K562 (cell line): ENCODE results near the gene H2BK1. TPM values are rescaled to one million over a fixed set of nuclear protein-coding genes. Genes with fewer than 3 reads are reported as not detected.
A peak's percentile ranks its signal among the peaks of the same experiment; 100 is the strongest.

ENCODE experiments used
- CSDE1 ChIP-seq, 2 experiments: fragments of 450-650 bp; IDR thresholded peaks; 2 replicates each; pipeline ENCODE4 v1.6.1; 2016; ENCODE audit warnings: mild to moderate bottlenecking in 1 of 2
- FOXA1 ChIP-seq: fragments of 450-650 bp; IDR thresholded peaks from 2 replicates; pipeline ENCODE4 v1.6.1; 2016; ENCODE audit warnings: mild to moderate bottlenecking, borderline replicate concordance
- KAT7 ChIP-seq: sonication (generic); formaldehyde crosslinking; IDR thresholded peaks from 2 replicates; pipeline ENCODE4 v1.8.0; 2022; ENCODE audit warnings: missing genetic modification reagents, mild to moderate bottlenecking, borderline replicate concordance
- KAT8 ChIP-seq: fragments of 450-650 bp; IDR thresholded peaks from 2 replicates; pipeline ENCODE4 v1.6.1; 2016; ENCODE audit warnings: low read depth, mild to moderate bottlenecking
- KLF10 ChIP-seq: fragments of 250-450 bp; sonication (Bioruptor Pico); IDR thresholded peaks from 2 replicates; pipeline ENCODE4 v1.6.1; 2021; ENCODE audit warnings: matching md5 sums
- MED1 ChIP-seq: sonication (generic); formaldehyde crosslinking; IDR thresholded peaks from 2 replicates; pipeline ENCODE4 v1.8.1; 2023; ENCODE audit warnings: missing genetic modification reagents, borderline replicate concordance
- MTF1 ChIP-seq: fragments of 250-450 bp; sonication (Bioruptor Pico); IDR thresholded peaks from 2 replicates; pipeline ENCODE4 v1.9.0; 2021; ENCODE audit warnings: moderate library complexity, mild to moderate bottlenecking, inconsistent platforms, borderline replicate concordance
- OTX1 ChIP-seq: fragments of 450-650 bp; formaldehyde crosslinking; IDR thresholded peaks from 2 replicates; pipeline ENCODE4 v1.4.0; 2022; ENCODE audit warnings: mild to moderate bottlenecking
- PHF8 ChIP-seq: fragments of 200-600 bp; sonication (generic); IDR thresholded peaks from 2 replicates; pipeline ENCODE4 v1.6.1; 2012; ENCODE audit warnings: mixed run types, mild to moderate bottlenecking, inconsistent platforms, low read length, moderate library complexity, borderline replicate concordance
- PTBP1 ChIP-seq: fragments of 200-400 bp; formaldehyde crosslinking; IDR thresholded peaks from 2 replicates; pipeline ENCODE4 v1.6.1; 2017; ENCODE audit warnings: low read depth, low read length
- RAD21 ChIP-seq, 2 experiments: fragments of 250-450 bp in 1 of 2; fragments of 450-650 bp in 1 of 2; sonication (Bioruptor Pico) in 1 of 2; formaldehyde crosslinking in 1 of 2; IDR thresholded peaks in 1 of 2; conservative IDR thresholded peaks in 1 of 2; 2 replicates each; pipeline versions ENCODE4 v1.4.0 to v1.8.0; 2020 to 2022; ENCODE audit warnings: mild to moderate bottlenecking in 2 of 2, moderate library complexity in 1 of 2
- SIX5 ChIP-seq, 2 experiments: IDR thresholded peaks; 2 replicates each; pipeline ENCODE4 v1.6.1; 2011; ENCODE audit warnings: low read length in 2 of 2, borderline replicate concordance in 1 of 2, low read depth in 1 of 2, mild to moderate bottlenecking in 1 of 2, moderate library complexity in 1 of 2; ENCODE audit not compliant: insufficient read depth in 1 of 2
- STAT5B ChIP-seq: fragments of 250-450 bp; sonication (Bioruptor Pico); IDR thresholded peaks from 2 replicates; pipeline ENCODE4 v1.8.0; 2021; ENCODE audit warnings: mild to moderate bottlenecking, inconsistent platforms
- U2AF2 ChIP-seq: fragments of 200-400 bp; formaldehyde crosslinking; optimal IDR thresholded peaks from 2 replicates; pipeline ENCODE3; 2017; ENCODE audit warnings: low read depth, mild to moderate bottlenecking, low read length
- YY1 ChIP-seq, 3 experiments: IDR thresholded peaks; 2 replicates each; pipeline ENCODE4 v1.6.1; 2011; ENCODE audit warnings: low read length in 2 of 3, mild to moderate bottlenecking in 2 of 3, moderate library complexity in 2 of 3, borderline replicate concordance in 1 of 3, control low read depth in 1 of 3, low read depth in 1 of 3; ENCODE audit not compliant: insufficient read depth in 3 of 3, insufficient replicate concordance in 2 of 3, control insufficient read depth in 1 of 3, insufficient read length in 1 of 3; ENCODE audit errors: extremely low read depth in 1 of 3
- ZFP36 ChIP-seq: fragments of 150-350 bp; IDR thresholded peaks from 2 replicates; pipeline ENCODE4 v1.6.1; 2018; ENCODE audit warnings: low read length, low read depth; ENCODE audit not compliant: partially characterized antibody
- ZNF133 ChIP-seq: fragments of 250-450 bp; sonication (Bioruptor Pico); IDR thresholded peaks from 2 replicates; pipeline ENCODE4 v1.4.0; 2020; ENCODE audit warnings: mild to moderate bottlenecking
- ZNF175 ChIP-seq: fragments of 200-800 bp; sonication (Bioruptor generic); IDR thresholded peaks from 2 replicates; pipeline ENCODE4 v1.6.1; 2016; ENCODE audit warnings: low read depth, mild to moderate bottlenecking, missing genetic modification characterization, missing compliant biosample characterization
- ZNF224 ChIP-seq: sonication (generic); formaldehyde crosslinking; IDR thresholded peaks from 2 replicates; pipeline ENCODE4 v1.8.0; 2022; ENCODE audit warnings: mild to moderate bottlenecking, missing genetic modification reagents
- ZNF398 ChIP-seq: fragments of 250-450 bp; sonication (Bioruptor Pico); IDR thresholded peaks from 2 replicates; pipeline ENCODE4 v1.8.0; 2021; ENCODE audit warnings: moderate library complexity, mild to moderate bottlenecking, inconsistent platforms
- ZNF436 ChIP-seq: fragments of 250-450, 450-650 bp; sonication (Bioruptor Pico); formaldehyde crosslinking; IDR thresholded peaks from 2 replicates; pipeline ENCODE4 v1.7.0; 2020; ENCODE audit warnings: mild to moderate bottlenecking
- ZNF511 ChIP-seq: sonication (generic); formaldehyde crosslinking; IDR thresholded peaks from 2 replicates; pipeline ENCODE4 v1.8.0; 2022; ENCODE audit warnings: mild to moderate bottlenecking, missing genetic modification reagents
- ZNF639 ChIP-seq, 2 experiments: fragments of 200-800 bp in 1 of 2; sonication (Bioruptor generic) in 1 of 2; sonication (generic) in 1 of 2; formaldehyde crosslinking in 1 of 2; IDR thresholded peaks in 1 of 2; conservative IDR thresholded peaks in 1 of 2; 2 replicates each; pipeline versions ENCODE4 v1.5.0 to v1.6.1; 2016 to 2020; ENCODE audit warnings: missing compliant biosample characterization in 1 of 2, missing genetic modification characterization in 1 of 2, missing genetic modification reagents in 1 of 2
- ZNF785 ChIP-seq: fragments of 250-450 bp; sonication (Bioruptor Pico); IDR thresholded peaks from 2 replicates; pipeline ENCODE4 v1.4.0; 2020; ENCODE audit warnings: mild to moderate bottlenecking
- polyA plus RNA-seq, 8 experiments: library from polyadenylated mRNA; depleted of rRNA in 4 of 8; stranded (reverse) in 5 of 8; unstranded in 3 of 8; fragments of >200 nt; fragmentation: Nextera tagmentation in 2 of 8; fragmentation: Illumina TruSeq in 1 of 8; extraction: Ambion mirVana in 2 of 8; extraction: Trizol in 1 of 8; gene quantifications; 2 replicates each; pipeline versions ENCODE4 v1.2.1 to v1.2.3, GENCODE V29; 2011 to 2014; ENCODE audit warnings: inconsistent platforms in 1 of 8, missing spikeins in 1 of 8
- total RNA-seq, 7 experiments: library from RNA; depleted of rRNA in 6 of 7; stranded (reverse); fragments of >200 nt in 6 of 7; fragmentation: Illumina TruSeq in 2 of 7; extraction: Trizol in 2 of 7; gene quantifications; 2 replicates each; pipeline versions ENCODE4 v1.2.1 to v1.2.3, GENCODE V29; 2011 to 2021; ENCODE audit warnings: low replicate concordance in 1 of 7

The H2BK1 gene
- total and polyA plus RNA-seq, 9 of the 15 experiments (the other 6 are each of a cell fraction or from before 2014, with no cell fraction given), result not detected

- TF ChIP-seq ZNF224 (no peak), KAT8 (no peak), OTX1 (CRISPR knock-in tag) (no peak), U2AF2 (no peak), RAD21 (CRISPR knock-in tag; conservative IDR thresholded peaks at IDR 0.05 in 1 of 2, IDR thresholded peaks at IDR 0.05 in 1 of 2) (no peak), ZNF133 (CRISPR knock-in tag) (no peak), YY1 (IDR thresholded peaks at IDR 0.05; ENCODE audit: borderline replicate concordance in 1 of 3, control insufficient read depth in 1 of 3, extremely low read depth in 1 of 3, insufficient read depth in 3 of 3, insufficient read length in 1 of 3, insufficient replicate concordance in 2 of 3, low read depth in 1 of 3, low read length in 2 of 3) (no peak), MED1 (CRISPR knock-in tag) (no peak), ZFP36 (no peak), ZNF436 (CRISPR knock-in tag) (no peak), PTBP1 (no peak), STAT5B (CRISPR knock-in tag) (no peak), SIX5 (IDR thresholded peaks at IDR 0.05; ENCODE audit: borderline replicate concordance in 1 of 2, insufficient read depth in 1 of 2, low read depth in 1 of 2, low read length in 2 of 2) (no peak), FOXA1 (peak; percentile 69), ZNF639 (CRISPR knock-in tag; conservative IDR thresholded peaks at IDR 0.05 in 1 of 2, IDR thresholded peaks at IDR 0.05 in 1 of 2) (no peak), ZNF398 (CRISPR knock-in tag) (no peak), KAT7 (CRISPR knock-in tag) (peak; percentile 56; the same call in 1 of the 2 replicates), KLF10 (no peak), CSDE1 (IDR thresholded peaks at IDR 0.05) (no peak), ZNF175 (CRISPR knock-in tag) (no peak), MTF1 (CRISPR knock-in tag) (no peak), ZNF785 (no peak), PHF8 (no peak), ZNF511 (CRISPR knock-in tag) (no peak)
Observed at GRCh38 chr7:151228024-151228866, 18.0 kb upstream of the H2BK1 start (continued).
